HCT116 (cell line): ENCODE measurements around the gene GAPT. TPM values are rescaled to one million over a fixed set of nuclear protein-coding genes. Genes with fewer than 3 reads are reported as not detected.
A peak's percentile ranks its signal among the peaks of the same experiment; 100 is the strongest.

Experiments used
- ATAC-seq: fragments of 200-7000 bp; cut with Tn5 transposase; 2 replicates; pipeline ENCODE4 v1.9.1; 2020; ENCODE audit warnings: mild to moderate bottlenecking, moderate library complexity
- BruUV-seq: library from RNA; stranded (reverse); fragments of 400-500 nt; replicated peaks from 2 replicates; lab custom pipeline; 2021; lab: Mats Ljungman, UMichigan
- CTCF ChIA-PET: fragments of 300-600 bp; sonication (Branson Sonifier 250); formaldehyde crosslinking; loops from one replicate; lab custom pipeline; 2021; ENCODE audit warnings: antibody characterized with exemption; lab: Charles Lee
- POLR2A ChIA-PET: fragments of 300-600, 350-600 bp; sonication (Branson Sonifier 250); formaldehyde crosslinking; loops from one replicate; lab custom pipeline; 2021; ENCODE audit warnings: antibody characterized with exemption; lab: Charles Lee
- RAD21 ChIA-PET, 2 experiments: fragments of 300-600 bp; sonication (Branson Sonifier 250); formaldehyde crosslinking; loops; one replicate each; lab custom pipeline; 2023; ENCODE audit warnings: low total read pairs in 2 of 2; ENCODE audit not compliant: uncharacterized antibody in 2 of 2, unreplicated experiment in 2 of 2, low non-redundant PET in 1 of 2; lab: Charles Lee
- DNase-seq: peaks from one replicate; pipeline ENCODE4 v3.0.0-alpha.2; 2010; ENCODE audit warnings: low read depth, low spot score
- H2AFZ ChIP-seq: fragments of 200-600 bp; shearing (Covaris generic), sonication (generic); 2 replicates; pipeline ENCODE4 v1.6.1; 2017; ENCODE audit warnings: low read depth, mixed run types, mixed read lengths, antibody characterized with exemption, low read length; ENCODE audit not compliant: poor library complexity, severe bottlenecking
- H3K27ac ChIP-seq: 2 replicates; pipeline ENCODE4 v1.5.1; 2012; ENCODE audit warnings: low read depth, low read length
- H3K27me3 ChIP-seq: fragments of 200-600 bp; sonication (generic); 2 replicates; pipeline ENCODE4 v1.6.1; 2016; ENCODE audit warnings: mixed run types, low read length, mixed read lengths; ENCODE audit not compliant: insufficient read depth
- H3K36me3 ChIP-seq, 2 experiments: fragments of 200-500 bp in 1 of 2; fragments of 200-600 bp in 1 of 2; sonication (Bioruptor generic) in 1 of 2; sonication (generic) in 1 of 2; 2 replicates each; pipeline versions ENCODE4 v1.5.1 to v1.6.1; 2014 to 2016; ENCODE audit warnings: low read length in 2 of 2, inconsistent platforms in 1 of 2, mixed read lengths in 1 of 2, mixed run types in 1 of 2; ENCODE audit not compliant: insufficient read depth in 2 of 2, control insufficient read depth in 1 of 2
- H3K4me1 ChIP-seq, 2 experiments: fragments of 200-600 bp in 1 of 2; sonication (generic) in 1 of 2; 2 replicates each; pipeline versions ENCODE4 v1.5.1 to v1.6.1; 2012 to 2017; ENCODE audit warnings: low read length in 2 of 2, inconsistent platforms in 1 of 2, mild to moderate bottlenecking in 1 of 2, mixed read lengths in 1 of 2, mixed run types in 1 of 2, moderate library complexity in 1 of 2; ENCODE audit not compliant: insufficient read depth in 2 of 2, control insufficient read depth in 1 of 2
- H3K4me2 ChIP-seq: fragments of 200-600 bp; sonication (generic); 2 replicates; pipeline ENCODE4 v1.6.1; 2017; ENCODE audit warnings: mixed run types, low read length, mixed read lengths
- H3K4me3 ChIP-seq, 2 experiments: fragments of 200-600 bp in 1 of 2; sonication (generic) in 1 of 2; replicated peaks in 1 of 2; 2 replicates each; pipeline ENCODE4 v1.5.1; 2011 to 2016; ENCODE audit warnings: low read length in 2 of 2, control low read depth in 1 of 2, low read depth in 1 of 2, mild to moderate bottlenecking in 1 of 2, mixed read lengths in 1 of 2, mixed run types in 1 of 2
- H3K79me2 ChIP-seq: fragments of 200-600 bp; sonication (generic); 2 replicates; pipeline ENCODE4 v1.6.1; 2017; ENCODE audit warnings: mild to moderate bottlenecking, mixed run types, low read length, moderate library complexity, mixed read lengths; ENCODE audit not compliant: insufficient read depth
- H3K9ac ChIP-seq: fragments of 200-600 bp; sonication (generic); 2 replicates; pipeline ENCODE4 v1.6.1; 2016; ENCODE audit warnings: low read length, mixed read lengths
- H3K9me2 ChIP-seq: fragments of 200-600 bp; sonication (generic), shearing (Covaris generic); 2 replicates; pipeline ENCODE4 v1.6.1; 2017; ENCODE audit warnings: mixed run types, mild to moderate bottlenecking, moderate library complexity; ENCODE audit not compliant: insufficient read depth
- H3K9me3 ChIP-seq, 2 experiments: fragments of 200-500 bp in 1 of 2; fragments of 200-600 bp in 1 of 2; sonication (Bioruptor generic) in 1 of 2; sonication (generic) in 1 of 2; 2 replicates each; pipeline ENCODE4 v1.6.1; 2014 to 2017; ENCODE audit warnings: low read length in 2 of 2, mixed read lengths in 2 of 2, inconsistent platforms in 1 of 2, low read depth in 1 of 2, mild to moderate bottlenecking in 1 of 2, mixed run types in 1 of 2, moderate library complexity in 1 of 2; ENCODE audit not compliant: control insufficient read depth in 1 of 2, insufficient read depth in 1 of 2
- H4K20me1 ChIP-seq: fragments of 200-600 bp; sonication (generic), shearing (Covaris generic); 2 replicates; pipeline ENCODE4 v1.6.1; 2017; ENCODE audit warnings: mixed run types, mild to moderate bottlenecking, moderate library complexity; ENCODE audit not compliant: insufficient read depth
- CBX3 ChIP-seq: IDR thresholded peaks from 2 replicates; pipeline ENCODE4 v1.6.1; 2012; ENCODE audit warnings: low read depth
- EZH2 ChIP-seq: fragments of 200-600 bp; sonication (generic); IDR thresholded peaks from 2 replicates; pipeline ENCODE4 v1.6.1; 2017; ENCODE audit warnings: antibody characterized with exemption, mixed run types
- FOSL1 ChIP-seq: IDR thresholded peaks from 2 replicates; pipeline ENCODE4 v1.6.1; 2012; ENCODE audit warnings: low read depth
- JUND ChIP-seq: IDR thresholded peaks from 2 replicates; pipeline ENCODE4 v1.6.1; 2012
- POLR2A ChIP-seq: IDR thresholded peaks from 2 replicates; pipeline ENCODE4 v1.7.0; 2011; ENCODE audit warnings: borderline replicate concordance; ENCODE audit not compliant: insufficient read depth, insufficient read length; ENCODE audit errors: extremely low read depth
- POLR2AphosphoS5 ChIP-seq: IDR thresholded peaks from 2 replicates; pipeline ENCODE4 v1.6.1; 2011; ENCODE audit warnings: mild to moderate bottlenecking, low read depth, low read length, moderate library complexity
- RAD21 ChIP-seq: IDR thresholded peaks from 2 replicates; pipeline ENCODE4 v1.6.1; 2012; ENCODE audit warnings: low read depth, mild to moderate bottlenecking
- SIN3A ChIP-seq: IDR thresholded peaks from 2 replicates; pipeline ENCODE4 v1.6.1; 2012; ENCODE audit warnings: low read depth
- ZFX ChIP-seq: fragments of 450-650 bp; IDR thresholded peaks from 2 replicates; pipeline ENCODE4 v1.6.1; 2017
- ZNF274 ChIP-seq: fragments of 200-500 bp; sonication (Bioruptor generic); IDR thresholded peaks from 2 replicates; pipeline ENCODE4 v1.6.1; 2014; ENCODE audit warnings: mild to moderate bottlenecking, low read depth, low read length, inconsistent platforms
- intact Hi-C: fragments of 100-400 bp; cut with micrococcal nuclease; formaldehyde crosslinking; loops from 2 replicates; pipeline ENCODE4 v1.10.0; 2022
- total RNA-seq: library from RNA; stranded (reverse); gene quantifications from one replicate; pipeline ENCODE4 v1.2.1, GENCODE V29; 2021; ENCODE audit not compliant: unreplicated experiment
- TF ChIP-seq, protein P1 (sequence below), 3 experiments: fragments of 200-600 bp in 1 of 3; sonication (generic) in 1 of 3; IDR thresholded peaks in 2 of 3; conservative IDR thresholded peaks in 1 of 3; 2 replicates each; pipeline ENCODE4 v1.5.1; 2012 to 2017; ENCODE audit warnings: low read depth in 2 of 3, low read length in 2 of 3, antibody characterized with exemption in 1 of 3, borderline replicate concordance in 1 of 3, control low read depth in 1 of 3, mild to moderate bottlenecking in 1 of 3, mixed read lengths in 1 of 3, mixed run types in 1 of 3, moderate library complexity in 1 of 3; ENCODE audit not compliant: insufficient read depth in 1 of 3
- TF ChIP-seq, protein P2 (sequence below): IDR thresholded peaks from 2 replicates; pipeline ENCODE4 v1.6.1; 2012
- TF ChIP-seq, protein P3 (sequence below): IDR thresholded peaks from 2 replicates; pipeline ENCODE4 v1.6.1; 2012; ENCODE audit warnings: low read depth

GAPT gene
- total RNA-seq, 1 experiment from 2014 or later = not detected

DNA sequence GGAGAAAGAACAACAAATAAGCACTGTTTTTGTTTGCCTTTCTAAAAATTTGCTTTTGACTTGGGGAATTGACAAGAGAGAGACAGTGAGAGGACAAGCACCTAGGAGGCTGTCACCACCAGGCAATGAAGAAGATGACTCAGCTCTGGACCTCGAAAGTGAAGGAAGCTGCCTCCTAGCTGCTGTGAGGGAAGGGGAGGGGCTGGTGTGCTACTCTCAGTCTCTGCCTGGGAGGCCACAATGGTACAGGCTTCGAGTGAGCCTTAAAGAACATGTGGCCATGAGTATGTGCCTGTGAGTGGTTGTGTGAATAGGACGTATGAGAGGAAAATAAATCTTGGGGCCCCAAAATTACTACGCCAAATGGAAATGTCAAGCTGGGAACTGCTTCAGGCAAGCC is 24.3 kb upstream of the GAPT start:
- Histone ChIP-seq H3K27ac (no peak overlapping the region), H3K4me1 (peaks cover 12 to 16% of the 10 kb centered on the region in 2 experiments), H3K4me3 (no peak overlapping the region), H3K79me2 (no peaks in the 10 kb centered on the region), H2AFZ (peak overlapping the region; percentile 83), H3K27me3 (no peaks in the 10 kb centered on the region), H4K20me1 (no peaks in the 10 kb centered on the region), H3K9ac (no peak overlapping the region), H3K4me2 (peak overlapping the region; percentile 37), H3K36me3 (no peaks in the 10 kb centered on the region), H3K9me3 (no peaks in the 10 kb centered on the region), H3K9me2 (no peaks in the 10 kb centered on the region)
- DNase-seq (no peak), ATAC-seq (peak; percentile 92)
- ChIA-PET POLR2A (no interaction called here), RAD21 (interaction anchor here in 1 of 2 experiments (0.7 kb wide), 1 partner anchor 12 kb away, joined by 5 read pairs; no protein-coding TSS in a partner anchor), CTCF (interaction anchor here (0.8 to 2.0 kb wide), 6 partner anchors 30 to 1169 kb away, joined by 3 to 11 read pairs (median 4); no protein-coding TSS in a partner anchor)
- BruUV-seq = no TSS peak
- intact Hi-C loops = loop anchor here (1.0 kb wide), 1 partner anchor 1165 kb away; no protein-coding TSS in a partner anchor
- TF ChIP-seq, protein P1, sequence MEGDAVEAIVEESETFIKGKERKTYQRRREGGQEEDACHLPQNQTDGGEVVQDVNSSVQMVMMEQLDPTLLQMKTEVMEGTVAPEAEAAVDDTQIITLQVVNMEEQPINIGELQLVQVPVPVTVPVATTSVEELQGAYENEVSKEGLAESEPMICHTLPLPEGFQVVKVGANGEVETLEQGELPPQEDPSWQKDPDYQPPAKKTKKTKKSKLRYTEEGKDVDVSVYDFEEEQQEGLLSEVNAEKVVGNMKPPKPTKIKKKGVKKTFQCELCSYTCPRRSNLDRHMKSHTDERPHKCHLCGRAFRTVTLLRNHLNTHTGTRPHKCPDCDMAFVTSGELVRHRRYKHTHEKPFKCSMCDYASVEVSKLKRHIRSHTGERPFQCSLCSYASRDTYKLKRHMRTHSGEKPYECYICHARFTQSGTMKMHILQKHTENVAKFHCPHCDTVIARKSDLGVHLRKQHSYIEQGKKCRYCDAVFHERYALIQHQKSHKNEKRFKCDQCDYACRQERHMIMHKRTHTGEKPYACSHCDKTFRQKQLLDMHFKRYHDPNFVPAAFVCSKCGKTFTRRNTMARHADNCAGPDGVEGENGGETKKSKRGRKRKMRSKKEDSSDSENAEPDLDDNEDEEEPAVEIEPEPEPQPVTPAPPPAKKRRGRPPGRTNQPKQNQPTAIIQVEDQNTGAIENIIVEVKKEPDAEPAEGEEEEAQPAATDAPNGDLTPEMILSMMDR (IDR thresholded peaks at IDR 0.05 in 2 of 3, conservative IDR thresholded peaks at IDR 0.05 in 1 of 3; ENCODE audit: borderline replicate concordance in 1 of 3, insufficient read depth in 1 of 3, low read depth in 2 of 3, low read length in 2 of 3) = 0 out of 6 replicates have a peak, but pooled peaks of 1 of the 3 experiments have one; percentile 19
- peak; percentile 40; the same call in 1 of the 2 replicates for TF ChIP-seq FOSL1
- TF ChIP-seq ZFX = no peak
- no peak for TF ChIP-seq POLR2A
- TF ChIP-seq, protein P2, sequence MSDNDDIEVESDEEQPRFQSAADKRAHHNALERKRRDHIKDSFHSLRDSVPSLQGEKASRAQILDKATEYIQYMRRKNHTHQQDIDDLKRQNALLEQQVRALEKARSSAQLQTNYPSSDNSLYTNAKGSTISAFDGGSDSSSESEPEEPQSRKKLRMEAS = peak; percentile 90
- no peak for TF ChIP-seq SIN3A
- TF ChIP-seq CBX3 = peak; percentile 78
- no peak for TF ChIP-seq POLR2AphosphoS5

DNA sequence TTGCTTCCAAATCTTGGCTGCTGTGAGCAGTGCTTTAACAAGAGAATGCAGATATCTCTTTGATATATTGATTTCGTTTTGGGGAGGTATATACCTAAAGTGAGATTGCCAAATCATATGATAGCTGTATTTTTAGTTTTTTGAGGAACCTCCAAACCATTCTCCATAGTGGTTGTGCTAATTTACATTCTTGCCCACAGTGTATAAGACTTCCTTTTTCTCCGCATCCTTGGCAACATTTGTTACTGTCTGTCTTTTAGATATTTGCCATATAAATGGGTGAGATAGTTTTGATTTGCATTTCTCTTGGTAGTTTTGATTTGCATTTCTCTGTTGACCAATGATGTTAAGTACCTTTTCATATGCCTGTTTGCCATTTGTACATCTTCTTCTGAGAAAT is 21.3 kb upstream of the GAPT start:
- Histone ChIP-seq H3K4me1 (peaks cover 5 to 9% of the 10 kb centered on the region in 2 experiments; a peak in 3 of 4 replicates), H2AFZ (no peak overlapping the region), H3K36me3 (no peaks in the 10 kb centered on the region), H3K79me2 (no peaks in the 10 kb centered on the region), H3K9me3 (no peaks in the 10 kb centered on the region), H3K27me3 (no peaks in the 10 kb centered on the region), H3K9me2 (no peaks in the 10 kb centered on the region), H4K20me1 (no peaks in the 10 kb centered on the region), H3K4me2 (no peak overlapping the region), H3K27ac (no peak overlapping the region), H3K9ac (no peak overlapping the region), H3K4me3 (no peak overlapping the region)
- ATAC-seq = no peak
- RAD21 ChIA-PET = no interaction called here
- POLR2A ChIA-PET = no interaction called here
- DNase-seq = no peak
- CTCF ChIA-PET = no interaction called here
- no TSS peak for BruUV-seq
- intact Hi-C loops = no loop called here
- no peak for TF ChIP-seq EZH2
- TF ChIP-seq JUND = no peak
- no peak for TF ChIP-seq POLR2A
- TF ChIP-seq RAD21 = no peak
- TF ChIP-seq, protein P2 = no peak
- TF ChIP-seq, protein P3, sequence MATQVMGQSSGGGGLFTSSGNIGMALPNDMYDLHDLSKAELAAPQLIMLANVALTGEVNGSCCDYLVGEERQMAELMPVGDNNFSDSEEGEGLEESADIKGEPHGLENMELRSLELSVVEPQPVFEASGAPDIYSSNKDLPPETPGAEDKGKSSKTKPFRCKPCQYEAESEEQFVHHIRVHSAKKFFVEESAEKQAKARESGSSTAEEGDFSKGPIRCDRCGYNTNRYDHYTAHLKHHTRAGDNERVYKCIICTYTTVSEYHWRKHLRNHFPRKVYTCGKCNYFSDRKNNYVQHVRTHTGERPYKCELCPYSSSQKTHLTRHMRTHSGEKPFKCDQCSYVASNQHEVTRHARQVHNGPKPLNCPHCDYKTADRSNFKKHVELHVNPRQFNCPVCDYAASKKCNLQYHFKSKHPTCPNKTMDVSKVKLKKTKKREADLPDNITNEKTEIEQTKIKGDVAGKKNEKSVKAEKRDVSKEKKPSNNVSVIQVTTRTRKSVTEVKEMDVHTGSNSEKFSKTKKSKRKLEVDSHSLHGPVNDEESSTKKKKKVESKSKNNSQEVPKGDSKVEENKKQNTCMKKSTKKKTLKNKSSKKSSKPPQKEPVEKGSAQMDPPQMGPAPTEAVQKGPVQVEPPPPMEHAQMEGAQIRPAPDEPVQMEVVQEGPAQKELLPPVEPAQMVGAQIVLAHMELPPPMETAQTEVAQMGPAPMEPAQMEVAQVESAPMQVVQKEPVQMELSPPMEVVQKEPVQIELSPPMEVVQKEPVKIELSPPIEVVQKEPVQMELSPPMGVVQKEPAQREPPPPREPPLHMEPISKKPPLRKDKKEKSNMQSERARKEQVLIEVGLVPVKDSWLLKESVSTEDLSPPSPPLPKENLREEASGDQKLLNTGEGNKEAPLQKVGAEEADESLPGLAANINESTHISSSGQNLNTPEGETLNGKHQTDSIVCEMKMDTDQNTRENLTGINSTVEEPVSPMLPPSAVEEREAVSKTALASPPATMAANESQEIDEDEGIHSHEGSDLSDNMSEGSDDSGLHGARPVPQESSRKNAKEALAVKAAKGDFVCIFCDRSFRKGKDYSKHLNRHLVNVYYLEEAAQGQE = no peak
- TF ChIP-seq ZNF274 = no peak
- no peak for TF ChIP-seq SIN3A
